ENCODE measurements around the gene PCDHGC3.

Gene PCDHGC3

DNA sequence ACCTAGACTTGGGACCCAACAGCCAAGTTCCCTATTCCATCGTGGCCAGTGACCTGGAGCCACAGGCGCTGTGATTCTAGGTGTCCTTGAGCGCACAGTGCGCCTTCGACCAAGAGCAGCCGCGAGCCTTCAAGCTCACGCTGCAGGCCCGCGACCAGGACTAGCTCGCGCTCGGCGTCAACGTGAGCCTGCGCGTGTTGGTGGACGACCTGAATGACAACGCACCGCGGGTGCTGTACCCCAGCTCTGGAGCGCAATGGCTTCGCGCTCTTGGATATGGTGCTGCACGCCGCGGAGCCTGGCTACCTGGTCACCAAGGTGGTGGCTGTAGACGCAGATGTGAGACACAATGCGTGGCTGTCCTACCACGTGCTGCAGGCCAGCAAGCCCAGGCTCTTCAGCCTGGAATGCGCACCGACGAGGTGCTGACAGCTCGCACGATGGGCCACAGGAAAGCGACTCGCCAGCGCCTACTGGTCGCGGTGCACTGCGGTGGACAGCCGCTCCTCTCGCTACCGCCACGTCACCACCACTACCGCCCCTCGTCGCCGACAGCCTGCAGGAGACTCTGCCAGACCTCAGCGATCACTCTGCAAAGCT is 34.1 kb upstream of the PCDHGC3 start:
- Histone ChIP-seq H3K9ac (ENCODE audit: low read length in 2 of 2) (no peak overlapping the region), H3K27ac (ENCODE audit: low read length) (no peak overlapping the region), H3K27me3 (ENCODE audit: control insufficient read depth in 1 of 2, insufficient read depth in 2 of 2, low read length in 2 of 2) (no peaks in the 10 kb centered on the region), H3K9me3 (ENCODE audit: control insufficient read depth in 2 of 2, low read length in 2 of 2) (peaks cover 9 to 46% of the 10 kb centered on the region in 2 donors), H3K4me3 (ENCODE audit: low read length in 2 of 2) (no peak overlapping the region), H3K36me3 (ENCODE audit: control insufficient read depth in 2 of 2, insufficient read depth in 2 of 2, low read length in 2 of 2) (peaks cover 0 to 3% of the 10 kb centered on the region in 2 donors), H3K4me1 (ENCODE audit: control insufficient read depth, insufficient read depth, low read length) (no peaks in the 10 kb centered on the region)

GRCh38 chr5:141465351-141465750 is 10.4 kb upstream of the PCDHGC3 start:
- H3K4me3 ChIP-seq (ENCODE audit: low read length in 2 of 2), result no peak overlapping the region
- H3K9me3 ChIP-seq (ENCODE audit: control insufficient read depth in 2 of 2, low read length in 2 of 2), result no peaks in the 10 kb centered on the region
- no peak overlapping the region for H3K27ac ChIP-seq (ENCODE audit: low read length)
- no peaks in the 10 kb centered on the region for H3K27me3 ChIP-seq (ENCODE audit: control insufficient read depth in 1 of 2, insufficient read depth in 2 of 2, low read length in 2 of 2)
- no peaks in the 10 kb centered on the region for H3K36me3 ChIP-seq (ENCODE audit: control insufficient read depth in 2 of 2, insufficient read depth in 2 of 2, low read length in 2 of 2)
- H3K4me1 ChIP-seq (ENCODE audit: control insufficient read depth, insufficient read depth, low read length), result no peaks in the 10 kb centered on the region
- no peak overlapping the region for H3K9ac ChIP-seq (ENCODE audit: low read length in 2 of 2)

- Histone ChIP-seq H3K4me1 (ENCODE audit: control insufficient read depth, insufficient read depth, low read length) (peaks cover 39% of the 10 kb centered on the region), H3K9ac (ENCODE audit: low read length in 2 of 2) (peak overlapping the region; percentile 84 to 95), H3K27me3 (ENCODE audit: control insufficient read depth in 1 of 2, insufficient read depth in 2 of 2, low read length in 2 of 2) (no peaks in the 10 kb centered on the region), H3K36me3 (ENCODE audit: control insufficient read depth in 2 of 2, insufficient read depth in 2 of 2, low read length in 2 of 2) (peaks cover 0 to 2% of the 10 kb centered on the region in 2 donors), H3K9me3 (ENCODE audit: control insufficient read depth in 2 of 2, low read length in 2 of 2) (no peaks in the 10 kb centered on the region), H3K27ac (ENCODE audit: low read length) (peak overlapping the region; percentile 92), H3K4me3 (ENCODE audit: low read length in 2 of 2) (peak overlapping the region; percentile 84 to 99)
Observed at GRCh38 chr5:141476132-141476911, 556 bp downstream of the PCDHGC3 start.

- peaks cover 39% of the 10 kb centered on the region for H3K4me1 ChIP-seq (ENCODE audit: control insufficient read depth, insufficient read depth, low read length)
- peak overlapping the region; percentile 84 to 99 for H3K4me3 ChIP-seq (ENCODE audit: low read length in 2 of 2)
- H3K27ac ChIP-seq (ENCODE audit: low read length), result peak overlapping the region; percentile 92
- peak overlapping the region; percentile 84 to 95 for H3K9ac ChIP-seq (ENCODE audit: low read length in 2 of 2)
- no peaks in the 10 kb centered on the region for H3K9me3 ChIP-seq (ENCODE audit: control insufficient read depth in 2 of 2, low read length in 2 of 2)
- H3K27me3 ChIP-seq (ENCODE audit: control insufficient read depth in 1 of 2, insufficient read depth in 2 of 2, low read length in 2 of 2), result no peaks in the 10 kb centered on the region
- H3K36me3 ChIP-seq (ENCODE audit: control insufficient read depth in 2 of 2, insufficient read depth in 2 of 2, low read length in 2 of 2), result peaks cover 0 to 2% of the 10 kb centered on the region in 2 donors
Observed at GRCh38 chr5:141477044-141477575, 1.3 kb downstream of the PCDHGC3 start.

DNA sequence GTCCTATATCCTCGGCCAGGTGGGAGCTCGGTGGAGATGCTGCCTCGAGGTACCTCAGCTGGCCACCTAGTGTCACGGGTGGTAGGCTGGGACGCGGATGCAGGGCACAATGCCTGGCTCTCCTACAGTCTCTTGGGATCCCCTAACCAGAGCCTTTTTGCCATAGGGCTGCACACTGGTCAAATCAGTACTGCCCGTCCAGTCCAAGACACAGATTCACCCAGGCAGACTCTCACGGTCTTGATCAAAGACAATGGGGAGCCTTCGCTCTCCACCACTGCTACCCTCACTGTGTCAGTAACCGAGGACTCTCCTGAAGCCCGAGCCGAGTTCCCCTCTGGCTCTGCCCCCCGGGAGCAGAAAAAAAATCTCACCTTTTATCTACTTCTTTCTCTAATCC is 2.0 kb downstream of the PCDHGC3 start:
- H3K9ac ChIP-seq (ENCODE audit: low read length in 2 of 2), result peak overlapping the region in 1 of 2 donors; percentile 17
- peaks cover 39% of the 10 kb centered on the region for H3K4me1 ChIP-seq (ENCODE audit: control insufficient read depth, insufficient read depth, low read length)
- no peaks in the 10 kb centered on the region for H3K9me3 ChIP-seq (ENCODE audit: control insufficient read depth in 2 of 2, low read length in 2 of 2)
- peak overlapping the region; percentile 84 to 99 for H3K4me3 ChIP-seq (ENCODE audit: low read length in 2 of 2)
- no peak overlapping the region for H3K27ac ChIP-seq (ENCODE audit: low read length)
- no peaks in the 10 kb centered on the region for H3K27me3 ChIP-seq (ENCODE audit: control insufficient read depth in 1 of 2, insufficient read depth in 2 of 2, low read length in 2 of 2)
- peaks cover 0 to 2% of the 10 kb centered on the region in 2 donors for H3K36me3 ChIP-seq (ENCODE audit: control insufficient read depth in 2 of 2, insufficient read depth in 2 of 2, low read length in 2 of 2)

GRCh38 chr5:141478321-141478945 is 2.7 kb downstream of the PCDHGC3 start:
- Histone ChIP-seq H3K9me3 (ENCODE audit: control insufficient read depth in 2 of 2, low read length in 2 of 2) (no peaks in the 10 kb centered on the region), H3K9ac (ENCODE audit: low read length in 2 of 2) (no peak overlapping the region), H3K27me3 (ENCODE audit: control insufficient read depth in 1 of 2, insufficient read depth in 2 of 2, low read length in 2 of 2) (no peaks in the 10 kb centered on the region), H3K36me3 (ENCODE audit: control insufficient read depth in 2 of 2, insufficient read depth in 2 of 2, low read length in 2 of 2) (peaks cover 0 to 2% of the 10 kb centered on the region in 2 donors), H3K27ac (ENCODE audit: low read length) (no peak overlapping the region), H3K4me1 (ENCODE audit: control insufficient read depth, insufficient read depth, low read length) (peaks cover 41% of the 10 kb centered on the region), H3K4me3 (ENCODE audit: low read length in 2 of 2) (peak overlapping the region; percentile 84 to 99)

GRCh38 chr5:141479776-141480175 is 4.0 kb downstream of the PCDHGC3 start:
- no peak overlapping the region for H3K27ac ChIP-seq (ENCODE audit: low read length)
- no peaks in the 10 kb centered on the region for H3K9me3 ChIP-seq (ENCODE audit: control insufficient read depth in 2 of 2, low read length in 2 of 2)
- H3K4me3 ChIP-seq (ENCODE audit: low read length in 2 of 2), result peak overlapping the region; percentile 1 to 61
- peaks cover 51% of the 10 kb centered on the region for H3K4me1 ChIP-seq (ENCODE audit: control insufficient read depth, insufficient read depth, low read length)
- H3K27me3 ChIP-seq (ENCODE audit: control insufficient read depth in 1 of 2, insufficient read depth in 2 of 2, low read length in 2 of 2), result no peaks in the 10 kb centered on the region
- H3K9ac ChIP-seq (ENCODE audit: low read length in 2 of 2), result no peak overlapping the region
- peaks cover 0 to 2% of the 10 kb centered on the region in 2 donors for H3K36me3 ChIP-seq (ENCODE audit: control insufficient read depth in 2 of 2, insufficient read depth in 2 of 2, low read length in 2 of 2)

DNA sequence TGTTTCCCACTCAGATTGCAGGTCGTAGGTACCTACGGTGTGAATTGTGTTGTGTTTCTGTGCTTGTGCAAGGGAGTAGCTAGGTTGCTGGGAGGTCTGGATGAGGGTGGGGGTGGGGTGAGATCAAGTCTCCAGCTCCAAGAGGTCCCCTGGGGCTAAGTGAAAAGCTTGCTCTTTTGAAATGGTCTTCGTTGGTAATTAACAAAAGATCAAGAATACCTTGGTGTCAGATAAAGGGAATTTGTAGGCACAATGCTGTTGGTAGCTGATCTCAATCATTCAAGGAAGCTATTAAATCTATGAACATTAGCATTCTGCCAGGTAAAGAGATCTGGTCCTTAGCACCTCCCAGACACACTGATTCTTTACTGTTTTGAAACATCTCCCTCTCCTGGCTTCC is 8.1 kb downstream of the PCDHGC3 start:
- Histone ChIP-seq H3K9ac (ENCODE audit: low read length in 2 of 2) (no peak overlapping the region), H3K27me3 (ENCODE audit: control insufficient read depth in 1 of 2, insufficient read depth in 2 of 2, low read length in 2 of 2) (no peaks in the 10 kb centered on the region), H3K27ac (ENCODE audit: low read length) (no peak overlapping the region), H3K4me3 (ENCODE audit: low read length in 2 of 2) (peak overlapping the region in 1 of 2 donors; percentile 72), H3K36me3 (ENCODE audit: control insufficient read depth in 2 of 2, insufficient read depth in 2 of 2, low read length in 2 of 2) (peaks cover 5 to 7% of the 10 kb centered on the region in 2 donors), H3K4me1 (ENCODE audit: control insufficient read depth, insufficient read depth, low read length) (peaks cover 53% of the 10 kb centered on the region), H3K9me3 (ENCODE audit: control insufficient read depth in 2 of 2, low read length in 2 of 2) (no peaks in the 10 kb centered on the region)

DNA sequence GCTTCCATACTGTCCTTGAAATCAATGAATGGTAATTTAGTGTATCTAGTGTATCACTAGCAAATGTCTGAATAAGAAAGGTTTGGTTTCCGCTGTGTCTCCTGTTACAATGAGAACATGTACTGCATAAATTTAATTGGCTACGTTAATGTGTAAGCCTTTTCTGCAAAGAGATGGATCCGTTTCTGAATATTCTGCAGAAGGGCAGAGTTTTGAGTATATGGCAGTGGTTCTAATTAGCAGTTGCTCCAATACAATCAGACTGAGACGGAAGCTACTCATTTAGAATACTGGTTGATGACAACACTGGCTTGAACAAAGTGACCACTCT is 8.5 kb downstream of the PCDHGC3 start:
- H3K9ac ChIP-seq (ENCODE audit: low read length in 2 of 2), result no peak overlapping the region
- no peak overlapping the region for H3K27ac ChIP-seq (ENCODE audit: low read length)
- peaks cover 53% of the 10 kb centered on the region for H3K4me1 ChIP-seq (ENCODE audit: control insufficient read depth, insufficient read depth, low read length)
- H3K27me3 ChIP-seq (ENCODE audit: control insufficient read depth in 1 of 2, insufficient read depth in 2 of 2, low read length in 2 of 2), result no peaks in the 10 kb centered on the region
- no peaks in the 10 kb centered on the region for H3K9me3 ChIP-seq (ENCODE audit: control insufficient read depth in 2 of 2, low read length in 2 of 2)
- H3K4me3 ChIP-seq (ENCODE audit: low read length in 2 of 2), result peak overlapping the region; percentile 63 to 72
- H3K36me3 ChIP-seq (ENCODE audit: control insufficient read depth in 2 of 2, insufficient read depth in 2 of 2, low read length in 2 of 2), result peaks cover 4 to 7% of the 10 kb centered on the region in 2 donors

- H3K27me3 ChIP-seq (ENCODE audit: control insufficient read depth in 1 of 2, insufficient read depth in 2 of 2, low read length in 2 of 2), result no peaks in the 10 kb centered on the region
- H3K4me1 ChIP-seq (ENCODE audit: control insufficient read depth, insufficient read depth, low read length), result peaks cover 48% of the 10 kb centered on the region
- no peaks in the 10 kb centered on the region for H3K9me3 ChIP-seq (ENCODE audit: control insufficient read depth in 2 of 2, low read length in 2 of 2)
- H3K9ac ChIP-seq (ENCODE audit: low read length in 2 of 2), result peak within 1 kb of the TSS; percentile 35 to 47
- H3K27ac ChIP-seq (ENCODE audit: low read length), result no peak within 1 kb of the TSS
- peaks cover 3 to 8% of the 10 kb centered on the region in 2 donors for H3K36me3 ChIP-seq (ENCODE audit: control insufficient read depth in 2 of 2, insufficient read depth in 2 of 2, low read length in 2 of 2)
- peak within 1 kb of the TSS; percentile 63 to 72 for H3K4me3 ChIP-seq (ENCODE audit: low read length in 2 of 2)
Observed at GRCh38 chr5:141484641-141485311, 9.0 kb downstream of the PCDHGC3 start, which contains the start of gene PCDHGC4. PCDHGC4 (plus strand) TSS chr5:141485030; CDS start chr5:141485174, 144 bp downstream.

All from stomach smooth muscle (tissue), 2 donors.